Right renal pelvis (tissue), 4 donors: ENCODE results near the gene KLC4. TPM values are rescaled to one million over a fixed set of nuclear protein-coding genes. Genes with fewer than 3 reads are reported as not detected.
"Not testable (repeated sequence)": the region's sequence is repeated elsewhere in the genome, so short reads cannot be mapped to it uniquely, and the experiment has no call there.

Source experiments
- DNase-seq, 4 donors: peaks; one replicate each; pipeline ENCODE4 v3.0.0-alpha.2; 2013; ENCODE audit warnings: low read depth in 4 of 4, low spot score in 3 of 4, missing footprints in 1 of 4
- polyA plus RNA-seq, 4 donors: library from polyadenylated mRNA; unstranded; fragments of 120-200 nt; gene quantifications; one replicate each; pipeline ENCODE4 v1.2.1, GENCODE V29; 2013; ENCODE audit not compliant: insufficient read length in 4 of 4

The KLC4 gene
- polyA plus RNA-seq, 4 donors, result 46.2 to 60.0 (median 53.8) TPM

DNA sequence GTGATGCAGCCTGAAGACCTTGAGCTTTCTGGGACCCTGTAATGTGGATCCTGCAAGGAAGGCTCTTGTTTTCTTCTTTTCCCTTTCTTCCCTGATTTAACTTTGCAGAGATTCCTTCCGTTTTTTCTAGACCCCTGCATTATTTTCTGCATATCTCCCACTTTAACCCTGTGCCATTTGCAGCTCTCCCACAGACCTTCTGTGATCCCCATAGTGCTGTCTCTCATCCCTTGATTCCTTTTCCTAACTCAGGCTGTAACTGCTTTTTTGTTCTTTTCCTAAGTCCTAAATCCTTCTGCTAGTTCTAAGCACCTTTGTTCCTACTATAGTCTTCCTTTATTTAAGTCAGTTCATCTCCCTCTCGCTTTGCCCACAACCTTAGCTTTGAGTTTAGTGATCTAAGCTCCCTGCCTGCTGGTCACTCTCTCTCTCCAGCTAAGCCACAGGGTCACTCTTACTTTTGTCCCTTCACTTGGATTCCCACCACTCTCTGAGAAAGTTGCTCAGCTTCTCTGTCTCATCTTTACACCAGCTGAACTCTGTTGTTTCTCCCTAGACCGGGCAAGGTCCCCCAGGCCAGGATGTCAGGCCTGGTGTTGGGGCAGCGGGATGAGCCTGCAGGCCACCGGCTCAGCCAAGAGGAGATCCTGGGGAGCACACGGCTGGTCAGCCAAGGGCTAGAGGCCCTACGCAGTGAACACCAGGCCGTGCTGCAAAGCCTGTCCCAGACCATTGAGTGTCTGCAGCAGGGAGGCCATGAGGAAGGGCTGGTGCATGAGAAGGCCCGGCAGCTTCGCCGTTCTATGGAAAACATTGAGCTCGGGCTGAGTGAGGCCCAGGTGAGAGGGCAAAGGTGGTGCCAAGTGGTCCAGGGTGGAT, 1.6 kb downstream of the KLC4 start:
- no peak for DNase-seq

GRCh38 chr6:43061861-43062260, 2.4 kb downstream of the KLC4 start:
- DNase-seq, result no peak

GRCh38 chr6:43062818-43063217, 3.4 kb downstream of the KLC4 start:
- no peak for DNase-seq

DNA sequence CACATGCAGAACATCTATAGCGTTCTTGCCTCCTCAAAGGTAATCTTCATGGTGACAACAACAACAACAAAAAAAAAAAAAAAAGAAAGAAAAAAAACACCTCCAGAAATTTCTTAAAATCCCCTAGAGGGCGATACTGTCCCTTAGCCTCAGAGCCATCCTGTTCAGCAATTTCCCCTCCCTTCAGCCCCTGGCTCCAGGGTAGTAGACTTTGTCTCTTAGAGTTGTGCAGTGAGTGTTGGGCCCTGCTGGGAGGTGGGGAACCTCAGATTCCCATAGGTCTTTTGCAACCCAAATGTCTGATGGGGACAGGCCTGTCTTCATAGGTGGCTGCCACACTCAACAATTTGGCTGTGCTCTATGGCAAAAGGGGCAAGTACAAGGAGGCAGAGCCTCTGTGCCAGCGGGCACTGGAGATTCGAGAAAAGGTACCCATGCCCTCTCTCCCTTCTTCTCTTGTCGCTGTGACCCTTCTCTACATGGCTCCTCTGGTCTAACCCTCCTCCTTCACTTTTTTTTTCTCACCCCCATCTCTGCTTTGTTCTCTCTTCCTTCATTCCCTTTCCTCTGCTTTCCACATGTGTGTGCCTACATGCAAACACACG, 10.7 kb downstream of the KLC4 start:
- peak in 1 of 4 donors; percentile 41 for DNase-seq

DNA sequence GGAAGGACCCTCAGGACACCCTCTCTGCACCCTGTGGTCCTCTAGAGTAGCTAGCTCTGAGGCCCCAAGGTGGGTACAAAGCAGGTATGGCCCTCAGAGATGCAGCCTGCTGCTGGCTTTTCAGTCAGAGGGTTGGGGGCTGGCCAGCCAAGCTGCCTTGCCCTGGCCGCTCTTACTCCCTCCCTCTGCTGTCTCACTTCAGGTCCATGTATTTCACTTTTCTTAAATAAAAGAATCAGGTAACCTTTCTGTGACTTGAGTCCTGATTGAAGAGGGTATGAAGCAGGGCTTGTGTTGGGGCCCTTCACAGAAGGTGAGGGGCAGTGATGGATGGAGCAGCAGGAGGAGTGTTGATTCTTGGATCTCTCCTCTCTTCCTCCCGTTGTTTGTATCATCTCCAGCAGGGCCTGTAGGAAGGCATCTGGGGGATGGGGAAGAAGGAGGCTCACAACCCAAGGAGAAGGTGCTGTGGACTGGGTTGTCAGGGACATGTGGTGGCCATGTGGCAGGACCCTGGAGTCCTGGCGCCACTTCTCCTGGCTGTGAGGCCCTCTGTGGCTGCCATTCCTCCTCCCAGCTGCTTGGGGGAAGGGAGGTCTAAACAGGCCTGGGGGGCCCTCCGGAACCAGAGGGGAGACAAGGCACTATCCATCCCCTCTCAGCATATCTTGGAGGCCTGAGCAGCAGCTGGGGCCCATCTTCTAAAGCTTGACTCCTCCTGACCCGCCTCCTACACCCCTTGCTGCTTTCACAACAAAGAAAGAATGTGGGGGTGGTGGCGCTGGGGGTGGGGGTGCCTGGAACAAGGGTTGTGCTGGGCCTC, 15.6 kb downstream of the KLC4 start:
- DNase-seq, result no peak

DNA sequence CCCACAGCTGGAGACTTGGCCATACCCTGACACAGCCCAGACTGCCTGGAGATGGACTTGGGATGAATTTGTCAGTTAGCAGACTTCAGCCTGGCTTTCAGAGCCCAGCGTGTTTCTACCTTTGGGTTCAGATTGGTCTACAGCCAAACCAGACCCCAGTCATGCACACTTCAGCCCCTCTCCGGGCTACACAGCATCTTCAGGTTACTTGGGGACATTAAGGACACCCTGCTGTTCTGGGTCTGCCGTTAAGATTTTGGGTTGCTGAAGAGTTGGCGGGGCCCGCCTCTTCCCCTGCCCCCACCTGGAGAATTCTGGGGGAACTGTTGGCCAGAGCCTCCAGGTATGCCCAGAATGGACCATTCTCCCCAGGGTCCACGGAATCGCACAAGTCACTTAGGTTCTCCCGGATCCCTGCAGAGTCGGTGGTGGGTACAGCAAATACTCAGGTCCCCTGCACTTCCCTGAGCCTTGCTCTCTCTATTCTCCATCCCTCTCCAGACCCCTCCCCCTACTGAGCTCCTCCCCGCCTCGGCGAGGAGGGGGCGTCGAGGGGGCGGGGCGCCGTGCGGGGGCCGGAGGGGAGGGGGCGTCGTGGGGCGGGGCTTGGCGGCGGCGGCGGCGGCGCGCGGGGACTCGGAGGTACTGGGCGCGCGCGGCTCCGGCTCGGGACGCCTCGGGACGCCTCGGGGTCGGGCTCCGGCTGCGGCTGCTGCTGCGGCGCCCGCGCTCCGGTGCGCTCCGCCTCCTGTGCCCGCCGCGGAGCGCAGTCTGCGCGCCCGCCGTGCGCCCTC, 16.4 kb downstream of the KLC4 start, which contains the start of gene PTK7:
Gene PTK7 (plus strand): TSS at position 645 of the 794 bp plus-strand sequence. CDS start 175 bp downstream, outside the sequence.
- peak in 1 of 4 donors; percentile 80 for DNase-seq

DNA sequence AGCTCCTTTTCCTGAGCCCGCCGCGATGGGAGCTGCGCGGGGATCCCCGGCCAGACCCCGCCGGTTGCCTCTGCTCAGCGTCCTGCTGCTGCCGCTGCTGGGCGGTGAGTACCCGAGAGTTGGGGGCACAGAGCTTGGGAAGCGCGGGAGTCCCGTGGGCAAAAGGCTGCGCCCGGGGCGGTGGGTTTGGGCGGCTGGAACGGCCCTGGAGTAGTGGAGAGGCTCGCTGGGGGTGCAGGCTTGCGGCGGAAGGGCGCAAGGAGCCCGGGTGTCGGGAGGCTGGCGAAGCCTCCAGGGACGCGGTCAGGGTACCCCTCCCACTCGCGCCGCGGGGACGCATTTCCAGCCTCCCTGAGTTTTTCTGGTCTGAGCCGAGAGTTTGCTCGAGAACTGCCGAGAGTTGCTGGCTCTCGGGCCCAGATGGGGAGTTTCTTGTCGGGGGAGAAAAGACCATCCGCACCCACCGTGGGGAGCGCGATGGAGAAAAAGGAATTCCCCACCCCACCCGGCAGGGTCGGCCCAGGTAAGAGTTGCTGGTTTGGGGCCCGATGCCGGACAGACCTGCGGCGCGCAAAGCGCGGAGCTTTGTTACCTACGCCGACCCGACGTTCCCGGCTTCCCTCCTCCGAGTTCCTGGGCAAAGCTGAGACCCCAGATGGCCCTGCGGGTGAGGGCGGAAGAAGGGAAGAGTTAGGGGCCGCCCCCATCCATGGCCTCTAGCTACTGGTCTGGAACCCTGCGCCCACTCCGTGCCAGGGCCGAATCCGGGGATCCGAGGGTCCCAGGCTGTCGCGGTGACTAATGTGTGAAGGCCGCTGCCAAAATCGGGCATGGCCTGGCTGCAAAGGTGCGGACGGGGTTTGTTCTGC, 17.3 kb downstream of the KLC4 start:
- DNase-seq, result no peak

- DNase-seq, result no peak
These were observed 17.9 kb downstream of the KLC4 start for GRCh38 chr6:43077333-43077809.

- no peak for DNase-seq
These were observed 18.6 kb downstream of the KLC4 start for GRCh38 chr6:43077981-43078511.

DNA sequence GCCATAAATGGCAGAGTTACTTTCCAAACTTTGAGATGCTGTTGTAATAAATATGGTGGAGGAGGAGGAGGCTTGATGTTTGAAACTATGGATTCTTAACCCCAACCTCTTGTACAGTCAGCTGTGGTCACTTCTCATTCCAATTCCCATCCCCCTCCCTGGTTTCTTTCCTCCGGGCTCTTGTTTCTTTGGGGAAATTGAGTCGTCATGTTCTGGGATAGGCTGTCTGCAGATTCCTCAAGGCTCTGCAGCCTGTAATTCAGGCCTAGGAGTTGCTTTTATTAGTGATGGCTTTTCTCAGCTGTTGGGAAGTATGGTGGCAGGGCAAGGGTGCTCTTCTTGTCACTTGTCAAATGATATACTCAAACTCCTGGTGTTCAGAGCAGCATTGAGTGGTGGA, 19.3 kb downstream of the KLC4 start:
- DNase-seq, result no peak

DNA sequence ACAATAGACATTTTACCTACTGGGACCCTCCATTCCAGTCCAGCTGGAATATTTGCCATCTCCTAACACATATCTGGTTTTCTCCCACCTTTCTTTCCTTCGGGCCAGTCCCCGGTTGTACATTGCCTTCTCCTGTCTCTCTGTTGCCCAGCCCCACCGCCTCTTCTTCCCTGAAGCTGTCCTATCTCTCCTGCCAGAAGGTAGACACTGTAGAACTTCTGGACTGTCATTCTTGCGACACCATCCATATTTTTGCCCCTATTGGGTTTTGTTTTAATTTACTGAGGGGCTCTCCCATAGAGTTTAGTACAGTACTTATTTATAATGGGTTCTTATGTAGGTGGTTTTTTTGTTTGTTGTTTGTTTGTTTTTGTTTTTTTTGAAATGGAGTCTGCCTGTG, 21.6 kb downstream of the KLC4 start:
- no peak for DNase-seq

GRCh38 chr6:43081922-43082321, 22.5 kb downstream of the KLC4 start:
- DNase-seq, result not testable (repeated sequence)

- DNase-seq, result no peak
These were observed 23.6 kb downstream of the KLC4 start for GRCh38 chr6:43082806-43083655.

DNA sequence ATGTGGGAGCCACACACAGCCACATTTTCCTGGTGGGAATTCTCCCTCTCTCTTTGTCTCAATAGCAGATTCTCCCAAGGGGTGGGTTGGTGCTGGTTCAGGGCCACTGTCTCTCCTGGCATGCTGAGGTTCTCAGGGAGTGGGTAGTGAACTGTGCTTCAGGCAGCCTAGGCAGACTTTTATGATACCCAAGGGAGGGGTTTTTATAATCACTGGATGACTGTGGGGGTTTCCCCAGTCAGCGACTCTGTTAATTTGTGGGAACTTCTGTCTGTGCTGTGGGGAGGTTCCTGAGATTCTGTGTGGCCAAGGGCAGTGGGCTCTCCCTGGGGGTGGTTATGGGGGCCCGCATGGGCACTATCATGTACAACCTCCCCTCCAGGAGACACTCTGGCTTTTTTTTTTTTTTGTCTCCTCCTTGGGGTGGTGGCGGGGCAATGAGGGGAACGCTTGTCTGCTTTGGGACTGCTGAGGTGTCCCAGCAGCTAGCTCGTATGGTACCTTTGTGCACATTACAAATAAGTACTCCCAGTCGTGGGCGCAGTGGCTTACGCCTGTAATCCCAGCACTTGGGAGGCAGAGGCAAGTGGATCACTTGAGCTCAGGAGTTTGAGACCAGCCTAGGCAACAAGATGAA, 26.7 kb downstream of the KLC4 start:
- no peak for DNase-seq

GRCh38 chr6:43088654-43089056, 29.2 kb downstream of the KLC4 start:
- DNase-seq, result no peak

DNA sequence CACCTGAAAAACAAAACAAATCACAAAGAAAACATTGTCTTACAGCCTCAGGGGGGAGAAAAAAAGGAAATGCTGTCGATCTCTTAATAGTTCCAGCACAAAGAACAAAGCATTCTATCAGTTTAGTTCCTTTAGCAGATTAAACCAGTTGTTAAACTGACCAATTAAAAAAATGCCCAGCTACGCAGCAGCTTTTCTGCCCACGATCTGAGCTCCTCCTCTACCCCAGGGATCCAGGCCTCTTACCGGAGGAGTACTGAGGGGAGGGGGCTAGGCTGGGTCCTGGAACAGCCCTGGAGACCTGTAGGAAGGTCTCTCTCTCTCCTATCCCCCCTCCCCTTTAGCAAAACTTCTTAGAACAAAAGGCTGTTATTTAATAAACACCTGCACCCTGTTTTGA, 30.0 kb downstream of the KLC4 start:
- no peak for DNase-seq

GRCh38 chr6:43089874-43090558, 30.6 kb downstream of the KLC4 start:
- no peak for DNase-seq
